GM23338 (cell line): ENCODE data around the gene UCN2. TPM values are rescaled to one million over a fixed set of nuclear protein-coding genes. Genes with fewer than 3 reads are reported as not detected.

Experiments
- ATAC-seq: fragments of 200-7000 bp; cut with Tn5 transposase; 3 replicates; pipeline ENCODE4 v1.9.1; 2020
- DNase-seq: peaks from one replicate; pipeline ENCODE4 v3.0.0-alpha.2; 2015; ENCODE audit warnings: low spot score
- H2AFZ ChIP-seq: fragments of 200-600 bp; sonication (generic); 2 replicates; pipeline ENCODE4 v1.8.0; 2016; ENCODE audit warnings: antibody characterized with exemption, mild to moderate bottlenecking, moderate library complexity
- H3F3A ChIP-seq: fragments of 200-600 bp; sonication (generic); replicated peaks from 2 replicates; pipeline ENCODE4 v1.8.0; 2017; ENCODE audit warnings: antibody characterized with exemption, mixed run types, low read depth
- H3K27ac ChIP-seq: fragments of 200-600 bp; sonication (generic); 2 replicates; pipeline ENCODE4 v1.6.1; 2016; ENCODE audit warnings: low read depth
- H3K27me3 ChIP-seq: fragments of 200-600 bp; sonication (generic); 2 replicates; pipeline ENCODE4 v1.8.0; 2016; ENCODE audit warnings: mild to moderate bottlenecking, mixed run types, moderate library complexity; ENCODE audit not compliant: insufficient read depth
- H3K36me3 ChIP-seq: fragments of 200-600 bp; sonication (generic); 2 replicates; pipeline ENCODE4 v1.8.0; 2016; ENCODE audit warnings: mild to moderate bottlenecking; ENCODE audit not compliant: insufficient read depth
- H3K4me1 ChIP-seq: fragments of 200-600 bp; sonication (generic); 2 replicates; pipeline ENCODE4 v1.8.0; 2016; ENCODE audit warnings: mild to moderate bottlenecking, moderate library complexity; ENCODE audit not compliant: insufficient read depth
- H3K4me2 ChIP-seq: fragments of 200-600 bp; sonication (generic); 2 replicates; pipeline ENCODE4 v1.7.1; 2017; ENCODE audit warnings: mixed run types
- H3K4me3 ChIP-seq: fragments of 200-600 bp; sonication (generic); 2 replicates; pipeline ENCODE4 v1.6.1; 2016; ENCODE audit warnings: mixed run types
- H3K79me2 ChIP-seq: fragments of 200-600 bp; sonication (generic); replicated peaks from 2 replicates; pipeline ENCODE4 v1.8.0; 2017; ENCODE audit warnings: mild to moderate bottlenecking; ENCODE audit not compliant: insufficient read depth
- H3K9me2 ChIP-seq: fragments of 200-600 bp; sonication (generic); 2 replicates; pipeline ENCODE4 v1.8.0; 2017; ENCODE audit not compliant: insufficient read depth
- H4K20me1 ChIP-seq: fragments of 200-600 bp; sonication (generic); replicated peaks from 2 replicates; pipeline ENCODE4 v1.8.0; 2017; ENCODE audit warnings: mild to moderate bottlenecking; ENCODE audit not compliant: insufficient read depth
- H3K27ac Mint-ChIP-seq: 2 replicates; pipeline ENCODE4 v1.8.0; 2020; ENCODE audit warnings: inconsistent platforms, mild to moderate bottlenecking, moderate library complexity, mixed read lengths
- H3K27me3 Mint-ChIP-seq: 3 replicates; pipeline ENCODE4 v1.8.0; 2022; ENCODE audit warnings: low read depth, mild to moderate bottlenecking, moderate library complexity, mixed read lengths, inconsistent platforms; ENCODE audit not compliant: insufficient read depth, poor library complexity
- H3K36me3 Mint-ChIP-seq: 3 replicates; pipeline ENCODE4 v1.8.0; 2021; ENCODE audit warnings: low read depth, mild to moderate bottlenecking, inconsistent platforms, moderate library complexity, mixed read lengths
- H3K4me1 Mint-ChIP-seq: 3 replicates; pipeline ENCODE4 v1.8.0; 2020; ENCODE audit warnings: mild to moderate bottlenecking, inconsistent platforms, mixed read lengths
- H3K4me3 Mint-ChIP-seq: 3 replicates; pipeline ENCODE4 v1.8.0; 2021; ENCODE audit warnings: moderate library complexity, mild to moderate bottlenecking, inconsistent platforms, mixed read lengths
- H3K9me3 Mint-ChIP-seq: 3 replicates; pipeline ENCODE4 v1.8.0; 2020; ENCODE audit warnings: moderate library complexity, mild to moderate bottlenecking, inconsistent platforms, mixed read lengths
- CTCF ChIP-seq, 2 experiments: fragments of 200-600 bp in 1 of 2; sonication (generic) in 1 of 2; conservative IDR thresholded peaks; 2 replicates each; pipeline versions ENCODE4 v1.5.1 to v1.6.1; 2016 to 2017; ENCODE audit warnings: antibody characterized with exemption in 2 of 2, low read depth in 2 of 2, mild to moderate bottlenecking in 2 of 2, moderate library complexity in 1 of 2
- EZH2 ChIP-seq: fragments of 200-600 bp; sonication (generic); IDR thresholded peaks from one replicate; pipeline ENCODE4 v1.8.0; 2017; ENCODE audit warnings: antibody characterized with exemption, mild to moderate bottlenecking, low read depth; ENCODE audit not compliant: unreplicated experiment
- EZH2phosphoT487 ChIP-seq: fragments of 200-600 bp; sonication (generic); IDR thresholded peaks from one replicate; pipeline ENCODE4 v1.8.1; 2018; ENCODE audit warnings: antibody characterized with exemption; ENCODE audit not compliant: unreplicated experiment
- NANOG ChIP-seq: IDR thresholded peaks from 2 replicates; pipeline ENCODE4 v1.6.1; 2016; ENCODE audit warnings: antibody characterized with exemption, borderline replicate concordance
- STAT1 ChIP-seq: IDR thresholded peaks from one replicate; pipeline ENCODE4 v1.6.1; 2016; ENCODE audit warnings: antibody characterized with exemption; ENCODE audit not compliant: unreplicated experiment
- ZNF114 ChIP-seq: fragments of 250-450 bp; sonication (Bioruptor Pico); IDR thresholded peaks from 2 replicates; pipeline ENCODE4 v1.5.0; 2020; ENCODE audit warnings: mild to moderate bottlenecking, moderate library complexity
- ZNF331 ChIP-seq: fragments of 250-450 bp; sonication (Bioruptor Pico); IDR thresholded peaks from 2 replicates; pipeline ENCODE4 v1.5.0; 2020; ENCODE audit warnings: low read depth, mild to moderate bottlenecking, moderate library complexity
- polyA plus RNA-seq: library from polyadenylated mRNA; unstranded; fragments of >200 nt; fragmentation: Nextera tagmentation; extraction: Ambion mirVana; gene quantifications from 2 replicates; pipeline ENCODE4 v1.2.1, GENCODE V29; 2016
- total RNA-seq: library from RNA; depleted of rRNA; stranded (reverse); fragments of >200 nt; shearing (Covaris generic); gene quantifications from 2 replicates; pipeline ENCODE4 v1.2.3, GENCODE V29; 2014
- TF ChIP-seq, protein P1 (sequence below): IDR thresholded peaks from 2 replicates; pipeline ENCODE4 v1.6.1; 2016; ENCODE audit warnings: antibody characterized with exemption

Gene UCN2
- total and polyA plus RNA-seq, 2 experiments from 2014 or later, result 0.17 TPM; not detected in 1

GRCh38 chr3:48569808-48570450 is 6.3 kb upstream of the UCN2 start:
- TF ChIP-seq EZH2 (no peak), EZH2phosphoT487 (no peak), STAT1 (no peak), ZNF114 (CRISPR knock-in tag) (no peak), NANOG (no peak), CTCF (conservative IDR thresholded peaks at IDR 0.05; ENCODE audit: low read depth in 2 of 2) (no peak), ZNF331 (no peak)
- no peak overlapping the region for H3K27ac Mint-ChIP-seq
- no peaks in the 10 kb centered on the region; the same call in 2 of the 3 replicates for H3K9me3 Mint-ChIP-seq
- H3K9me2 ChIP-seq, result no peaks in the 10 kb centered on the region
- H2AFZ ChIP-seq, result no peak overlapping the region
- no peaks in the 10 kb centered on the region for H3K4me1 ChIP-seq
- H3K4me3 ChIP-seq, result no peak overlapping the region
- no peaks in the 10 kb centered on the region for H3F3A ChIP-seq
- H3K27me3 Mint-ChIP-seq, result peaks cover 7% of the 10 kb centered on the region
- no peak overlapping the region for H3K4me2 ChIP-seq
- DNase-seq (no peak), ATAC-seq (no peak)
- H3K27ac ChIP-seq, result no peak overlapping the region
- H3K36me3 ChIP-seq, result no peaks in the 10 kb centered on the region
- no peaks in the 10 kb centered on the region for H3K27me3 ChIP-seq
- no peaks in the 10 kb centered on the region for H3K79me2 ChIP-seq
- H3K4me3 Mint-ChIP-seq, result no peak overlapping the region
- no peaks in the 10 kb centered on the region for H4K20me1 ChIP-seq
- H3K4me1 Mint-ChIP-seq, result no peaks in the 10 kb centered on the region
- H3K36me3 Mint-ChIP-seq, result no peaks in the 10 kb centered on the region; the same call in 2 of the 3 replicates

- H3K4me3 ChIP-seq, result no peak overlapping the region
- no peak overlapping the region for H2AFZ ChIP-seq
- no peak for ATAC-seq
- H4K20me1 ChIP-seq, result no peaks in the 10 kb centered on the region
- H3K79me2 ChIP-seq, result no peaks in the 10 kb centered on the region
- H3K27ac ChIP-seq, result no peak overlapping the region
- no peaks in the 10 kb centered on the region for H3K27me3 ChIP-seq
- no peak for DNase-seq
- H3K4me1 Mint-ChIP-seq, result no peaks in the 10 kb centered on the region
- TF ChIP-seq, protein P1, sequence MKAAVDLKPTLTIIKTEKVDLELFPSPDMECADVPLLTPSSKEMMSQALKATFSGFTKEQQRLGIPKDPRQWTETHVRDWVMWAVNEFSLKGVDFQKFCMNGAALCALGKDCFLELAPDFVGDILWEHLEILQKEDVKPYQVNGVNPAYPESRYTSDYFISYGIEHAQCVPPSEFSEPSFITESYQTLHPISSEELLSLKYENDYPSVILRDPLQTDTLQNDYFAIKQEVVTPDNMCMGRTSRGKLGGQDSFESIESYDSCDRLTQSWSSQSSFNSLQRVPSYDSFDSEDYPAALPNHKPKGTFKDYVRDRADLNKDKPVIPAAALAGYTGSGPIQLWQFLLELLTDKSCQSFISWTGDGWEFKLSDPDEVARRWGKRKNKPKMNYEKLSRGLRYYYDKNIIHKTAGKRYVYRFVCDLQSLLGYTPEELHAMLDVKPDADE, result no peak
- no peak for TF ChIP-seq EZH2phosphoT487
- H3K27me3 Mint-ChIP-seq, result peaks cover 9% of the 10 kb centered on the region
- no peak overlapping the region for H3K4me3 Mint-ChIP-seq
- H3K4me1 ChIP-seq, result no peaks in the 10 kb centered on the region
- H3K9me2 ChIP-seq, result no peaks in the 10 kb centered on the region
- no peaks in the 10 kb centered on the region for H3K36me3 ChIP-seq
- no peaks in the 10 kb centered on the region; the same call in 2 of the 3 replicates for H3K36me3 Mint-ChIP-seq
- H3K27ac Mint-ChIP-seq, result no peak overlapping the region
- H3K9me3 Mint-ChIP-seq, result no peaks in the 10 kb centered on the region; the same call in 2 of the 3 replicates
- H3F3A ChIP-seq, result no peaks in the 10 kb centered on the region
- no peak overlapping the region for H3K4me2 ChIP-seq
Measured at GRCh38 chr3:48569400-48569799, 5.8 kb upstream of the UCN2 start.
